Thyroid gland (tissue), 4 donors: ENCODE results near the gene ADGRF4. TPM values are rescaled to one million over a fixed set of nuclear protein-coding genes. Genes with fewer than 3 reads are reported as not detected.

Source experiments
- DNase-seq, 2 donors: peaks; one replicate each; pipeline ENCODE4 v3.0.0-alpha.2; 2019
- H3K27ac ChIP-seq, 3 donors: fragments of 200-600 bp; sonication (generic); 1 replicate in 2 of 3; 2 replicates in 1 of 3; pipeline ENCODE4 v1.5.1; 2016 to 2019; ENCODE audit warnings: mild to moderate bottlenecking in 1 of 3, moderate library complexity in 1 of 3
- H3K27me3 ChIP-seq: fragments of 200-600 bp; sonication (generic); one replicate; pipeline ENCODE4 v1.5.1; 2019
- H3K36me3 ChIP-seq, 2 donors: fragments of 200-600 bp; sonication (generic); one replicate each; pipeline ENCODE4 v1.5.1; 2016 to 2019
- H3K4me1 ChIP-seq, 2 donors: fragments of 200-600 bp; sonication (generic); one replicate each; pipeline ENCODE4 v1.5.1; 2017 to 2019
- H3K4me3 ChIP-seq, 3 donors: fragments of 200-600 bp; sonication (generic); replicated peaks in 1 of 3; 1 replicate in 2 of 3; 2 replicates in 1 of 3; pipeline ENCODE4 v1.5.1; 2016; ENCODE audit warnings: mild to moderate bottlenecking in 1 of 3
- H3K9me3 ChIP-seq: fragments of 200-600 bp; sonication (generic); one replicate; pipeline ENCODE4 v1.5.1; 2017
- POLR2A ChIP-seq, 2 donors: fragments of 450-650 bp; IDR thresholded peaks; one replicate each; pipeline ENCODE4 v1.6.1; 2017; ENCODE audit warnings: antibody characterized with exemption in 2 of 2, mild to moderate bottlenecking in 2 of 2, moderate library complexity in 1 of 2
- WGBS, 2 donors: methylation state at CpG; one replicate each; pipeline ENCODE4 v1.1.5; 2017; 5-methylcytosine and 5-hydroxymethylcytosine counted together
- intact Hi-C: fragments of 100-400 bp; cut with DNase I; formaldehyde crosslinking; loops from one replicate; pipeline ENCODE4 v1.15.1; 2023
- total RNA-seq, 4 donors: library from RNA; depleted of rRNA; stranded (reverse); fragments of >200 nt; gene quantifications; one replicate each; pipeline ENCODE4 v1.2.3, GENCODE V29; 2016
- TF ChIP-seq, protein P1 (sequence below), 6 experiments: fragments of 200-600 bp in 3 of 6; fragments of 450-650 bp in 3 of 6; sonication (generic) in 3 of 6; IDR thresholded peaks; one replicate each; pipeline ENCODE4 v1.5.1; 2016 to 2019; ENCODE audit warnings: antibody characterized with exemption in 6 of 6, mild to moderate bottlenecking in 2 of 6, inconsistent platforms in 1 of 6, moderate library complexity in 1 of 6

Gene ADGRF4
- total RNA-seq, 4 donors from 2014 or later = 0.13 TPM; not detected in 3

- no peak overlapping the region for H3K27ac ChIP-seq
- 88 to 93% methylated on average over 4 of the region's 4 CpGs for WGBS, 2 donors
- no peaks in the 10 kb centered on the region for H3K4me1 ChIP-seq
- TF ChIP-seq, protein P1, sequence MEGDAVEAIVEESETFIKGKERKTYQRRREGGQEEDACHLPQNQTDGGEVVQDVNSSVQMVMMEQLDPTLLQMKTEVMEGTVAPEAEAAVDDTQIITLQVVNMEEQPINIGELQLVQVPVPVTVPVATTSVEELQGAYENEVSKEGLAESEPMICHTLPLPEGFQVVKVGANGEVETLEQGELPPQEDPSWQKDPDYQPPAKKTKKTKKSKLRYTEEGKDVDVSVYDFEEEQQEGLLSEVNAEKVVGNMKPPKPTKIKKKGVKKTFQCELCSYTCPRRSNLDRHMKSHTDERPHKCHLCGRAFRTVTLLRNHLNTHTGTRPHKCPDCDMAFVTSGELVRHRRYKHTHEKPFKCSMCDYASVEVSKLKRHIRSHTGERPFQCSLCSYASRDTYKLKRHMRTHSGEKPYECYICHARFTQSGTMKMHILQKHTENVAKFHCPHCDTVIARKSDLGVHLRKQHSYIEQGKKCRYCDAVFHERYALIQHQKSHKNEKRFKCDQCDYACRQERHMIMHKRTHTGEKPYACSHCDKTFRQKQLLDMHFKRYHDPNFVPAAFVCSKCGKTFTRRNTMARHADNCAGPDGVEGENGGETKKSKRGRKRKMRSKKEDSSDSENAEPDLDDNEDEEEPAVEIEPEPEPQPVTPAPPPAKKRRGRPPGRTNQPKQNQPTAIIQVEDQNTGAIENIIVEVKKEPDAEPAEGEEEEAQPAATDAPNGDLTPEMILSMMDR (IDR thresholded peaks at IDR 0.05) = no peak
- TF ChIP-seq POLR2A (IDR thresholded peaks at IDR 0.05) = no peak
- no peak overlapping the region for H3K4me3 ChIP-seq
- H3K9me3 ChIP-seq = no peaks in the 10 kb centered on the region
- intact Hi-C loops = no loop called here
- H3K27me3 ChIP-seq = no peaks in the 10 kb centered on the region
- DNase-seq = no peak
- H3K36me3 ChIP-seq = no peaks in the 10 kb centered on the region
Observed at GRCh38 chr6:47680724-47681123, 17.7 kb upstream of the ADGRF4 start.

GRCh38 chr6:47681201-47681990 lies 17.0 kb upstream of the ADGRF4 start:
- Histone ChIP-seq H3K4me1 (no peaks in the 10 kb centered on the region), H3K9me3 (no peaks in the 10 kb centered on the region), H3K27me3 (no peaks in the 10 kb centered on the region), H3K4me3 (no peak overlapping the region), H3K27ac (no peak overlapping the region), H3K36me3 (no peaks in the 10 kb centered on the region)
- 92 to 96% methylated on average over 1 of the region's 1 CpG for WGBS, 2 donors
- intact Hi-C loops = no loop called here
- no peak for DNase-seq
- no peak for TF ChIP-seq POLR2A (IDR thresholded peaks at IDR 0.05)
- TF ChIP-seq, protein P1 (IDR thresholded peaks at IDR 0.05) = no peak

- intact Hi-C loops = no loop called here
- Histone ChIP-seq H3K36me3 (no peaks in the 10 kb centered on the region), H3K9me3 (no peaks in the 10 kb centered on the region), H3K27ac (no peak overlapping the region), H3K4me3 (no peak overlapping the region), H3K4me1 (no peaks in the 10 kb centered on the region), H3K27me3 (no peaks in the 10 kb centered on the region)
- WGBS, 2 donors = 80 to 83% methylated on average over 1 of the region's 1 CpG
- DNase-seq = no peak
- TF ChIP-seq, protein P1 (IDR thresholded peaks at IDR 0.05) = no peak
- no peak for TF ChIP-seq POLR2A (IDR thresholded peaks at IDR 0.05)
Observed at GRCh38 chr6:47686411-47686810, 12.0 kb upstream of the ADGRF4 start.

DNA sequence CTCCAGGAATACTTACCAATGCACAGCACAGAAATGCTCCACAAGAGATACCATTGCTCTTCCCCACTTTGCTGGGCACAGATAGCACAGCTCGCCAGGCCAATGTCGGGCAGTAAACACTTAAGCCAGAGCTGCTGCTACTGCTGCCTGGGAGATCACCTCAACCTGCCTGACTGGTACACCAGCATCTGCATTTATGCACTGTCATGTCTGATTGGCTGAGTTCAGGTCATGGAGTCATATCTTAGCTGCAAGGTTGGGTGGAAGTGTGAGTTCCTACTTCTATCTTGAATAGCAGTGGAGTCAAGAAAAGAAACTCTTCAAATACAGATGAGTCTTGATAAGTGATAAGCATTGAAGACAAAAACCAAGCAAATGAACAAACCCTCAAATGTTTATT lies 10.9 kb upstream of the ADGRF4 start:
- intact Hi-C loops = no loop called here
- Histone ChIP-seq H3K9me3 (no peaks in the 10 kb centered on the region), H3K36me3 (no peaks in the 10 kb centered on the region), H3K4me3 (no peak overlapping the region), H3K4me1 (no peaks in the 10 kb centered on the region), H3K27me3 (no peaks in the 10 kb centered on the region), H3K27ac (no peak overlapping the region)
- no peak for TF ChIP-seq POLR2A (IDR thresholded peaks at IDR 0.05)
- TF ChIP-seq, protein P1 (IDR thresholded peaks at IDR 0.05) = no peak
- 93 to 94% methylated on average over 2 of the region's 2 CpGs for WGBS, 2 donors
- no peak for DNase-seq

GRCh38 chr6:47690214-47690613 lies 8.2 kb upstream of the ADGRF4 start:
- DNase-seq = no peak
- Histone ChIP-seq H3K4me1 (no peaks in the 10 kb centered on the region), H3K27ac (no peak overlapping the region), H3K27me3 (no peaks in the 10 kb centered on the region), H3K9me3 (no peaks in the 10 kb centered on the region), H3K4me3 (no peak overlapping the region), H3K36me3 (no peaks in the 10 kb centered on the region)
- no peak for TF ChIP-seq POLR2A (IDR thresholded peaks at IDR 0.05)
- TF ChIP-seq, protein P1 (IDR thresholded peaks at IDR 0.05) = no peak
- 82 to 86% methylated on average over 2 of the region's 2 CpGs for WGBS, 2 donors
- intact Hi-C loops = no loop called here
